Ishikawa (cell line): Measurements from ENCODE around the gene KCNH5.

Experiments
- CEBPB ChIP-seq: IDR thresholded peaks from 2 replicates; pipeline ENCODE4 v1.6.1; 2012
- CREB1 ChIP-seq: IDR thresholded peaks from 2 replicates; pipeline ENCODE4 v1.6.1; 2012; ENCODE audit warnings: low read depth
- EGR1 ChIP-seq: IDR thresholded peaks from 2 replicates; pipeline ENCODE4 v1.6.1; 2012
- EP300 ChIP-seq: IDR thresholded peaks from 2 replicates; pipeline ENCODE4 v1.6.1; 2012; ENCODE audit warnings: borderline replicate concordance
- FOXM1 ChIP-seq: IDR thresholded peaks from 2 replicates; pipeline ENCODE4 v1.6.1; 2012; ENCODE audit warnings: low read depth, borderline replicate concordance
- MAX ChIP-seq: IDR thresholded peaks from 2 replicates; pipeline ENCODE4 v1.6.1; 2012
- NFIC ChIP-seq: IDR thresholded peaks from 2 replicates; pipeline ENCODE4 v1.6.1; 2012
- RAD21 ChIP-seq: IDR thresholded peaks from 2 replicates; pipeline ENCODE4 v1.6.1; 2012; ENCODE audit warnings: low read depth
- REST ChIP-seq: IDR thresholded peaks from 2 replicates; pipeline ENCODE4 v1.6.1; 2012; ENCODE audit warnings: low read depth, mild to moderate bottlenecking
- TAF1 ChIP-seq: IDR thresholded peaks from 2 replicates; pipeline ENCODE4 v1.6.1; 2012; ENCODE audit warnings: low read depth, mild to moderate bottlenecking
- TCF12 ChIP-seq: IDR thresholded peaks from 2 replicates; pipeline ENCODE4 v1.6.1; 2012; ENCODE audit warnings: low read depth
- TEAD4 ChIP-seq: IDR thresholded peaks from 2 replicates; pipeline ENCODE4 v1.6.1; 2012
- USF1 ChIP-seq: IDR thresholded peaks from 2 replicates; pipeline ENCODE4 v1.6.1; 2012
- YY1 ChIP-seq: IDR thresholded peaks from 2 replicates; pipeline ENCODE4 v1.6.1; 2012; ENCODE audit warnings: low read depth
- ZBTB7A ChIP-seq: IDR thresholded peaks from 2 replicates; pipeline ENCODE4 v1.6.1; 2012; ENCODE audit warnings: low read depth

Gene KCNH5

GRCh38 chr14:63055631-63056030 is 10.4 kb upstream of the KCNH5 start:
- no peak for TF ChIP-seq TEAD4

GRCh38 chr14:63051992-63052391 is 6.7 kb upstream of the KCNH5 start:
- TF ChIP-seq TAF1, result no peak
- no peak for TF ChIP-seq FOXM1
- TF ChIP-seq YY1, result no peak
- TF ChIP-seq USF1, result no peak
- TF ChIP-seq REST, result no peak
- no peak for TF ChIP-seq TEAD4
- no peak for TF ChIP-seq EP300
- TF ChIP-seq RAD21, result no peak
- no peak for TF ChIP-seq TCF12
- TF ChIP-seq MAX, result no peak
- no peak for TF ChIP-seq CREB1
- no peak for TF ChIP-seq ZBTB7A
- no peak for TF ChIP-seq NFIC
- TF ChIP-seq CEBPB, result no peak

GRCh38 chr14:63051301-63051700 is 6.0 kb upstream of the KCNH5 start:
- no peak for TF ChIP-seq TAF1
- no peak for TF ChIP-seq MAX

- no peak for TF ChIP-seq ZBTB7A
- no peak for TF ChIP-seq MAX
- TF ChIP-seq RAD21, result no peak
- TF ChIP-seq TCF12, result no peak
- no peak for TF ChIP-seq EP300
- no peak for TF ChIP-seq EGR1
- no peak for TF ChIP-seq USF1
- TF ChIP-seq CREB1, result no peak
- no peak for TF ChIP-seq FOXM1
- TF ChIP-seq NFIC, result no peak
- no peak for TF ChIP-seq TAF1
- no peak for TF ChIP-seq YY1
- TF ChIP-seq CEBPB, result no peak
- TF ChIP-seq REST, result no peak
- no peak for TF ChIP-seq TEAD4
Measured at GRCh38 chr14:63050694-63051093, 5.4 kb upstream of the KCNH5 start.

- no peak for TF ChIP-seq TCF12
Measured at GRCh38 chr14:63046339-63047268, 1.3 kb upstream of the KCNH5 start.

GRCh38 chr14:63045612-63046320 is 508 bp upstream of the KCNH5 start:
- TF ChIP-seq CEBPB, result no peak

- TF ChIP-seq CREB1, result no peak
- TF ChIP-seq RAD21, result peak; percentile 35; the same call in 1 of the 2 replicates
Measured at GRCh38 chr14:63039866-63040265, 5.4 kb downstream of the KCNH5 start.
